K562 (cell line): ENCODE measurements around the gene DIP2B. TPM values are rescaled to one million over a fixed set of nuclear protein-coding genes. Genes with fewer than 3 reads are reported as not detected.

Source experiments
- AFF4 ChIP-seq: sonication (generic); formaldehyde crosslinking; IDR thresholded peaks from 2 replicates; pipeline ENCODE4 v1.8.0; 2023; ENCODE audit warnings: mild to moderate bottlenecking, missing genetic modification reagents
- E2F8 ChIP-seq: fragments of 450-650 bp; IDR thresholded peaks from 2 replicates; pipeline ENCODE4 v1.7.1; 2018; ENCODE audit warnings: mild to moderate bottlenecking, low read depth; ENCODE audit not compliant: partially characterized antibody
- ESRRA ChIP-seq: fragments of 450-650 bp; IDR thresholded peaks from 2 replicates; pipeline ENCODE4 v1.6.1; 2014; ENCODE audit warnings: low read depth, mild to moderate bottlenecking, moderate library complexity, borderline replicate concordance
- FOXK2 ChIP-seq, 2 experiments: fragments of 450-650 bp; IDR thresholded peaks in 1 of 2; conservative IDR thresholded peaks in 1 of 2; 2 replicates each; pipeline ENCODE4 v1.6.1; 2016; ENCODE audit warnings: low read depth in 2 of 2, mild to moderate bottlenecking in 1 of 2
- HMG20A ChIP-seq: fragments of 450-650 bp; formaldehyde crosslinking; conservative IDR thresholded peaks from 2 replicates; pipeline ENCODE4 v1.4.0; 2020; ENCODE audit warnings: mild to moderate bottlenecking, mixed read lengths
- JUND ChIP-seq, 2 experiments: IDR thresholded peaks; 2 replicates in 1 of 2; 3 replicates in 1 of 2; pipeline ENCODE4 v1.6.1; 2011; ENCODE audit warnings: borderline replicate concordance in 2 of 2, low read depth in 2 of 2, low read length in 2 of 2, improper control_type of control experiment in 1 of 2, missing biosample characterization in 1 of 2, missing genetic modification characterization in 1 of 2, missing genetic modification reagents in 1 of 2
- MAFK ChIP-seq: IDR thresholded peaks from 2 replicates; pipeline ENCODE4 v1.6.1; 2011; ENCODE audit warnings: low read length, improper control_type of control experiment
- MECOM ChIP-seq: fragments of 250-450 bp; sonication (Bioruptor Pico); IDR thresholded peaks from 2 replicates; pipeline ENCODE4 v1.8.0; 2022; ENCODE audit warnings: inconsistent platforms
- NRF1 ChIP-seq, 2 experiments: fragments of 450-650 bp; IDR thresholded peaks in 1 of 2; conservative IDR thresholded peaks in 1 of 2; 2 replicates each; pipeline ENCODE4 v1.6.1; 2014; ENCODE audit warnings: mild to moderate bottlenecking in 2 of 2
- POLR2A ChIP-seq: fragments of 450-650 bp; conservative IDR thresholded peaks from 2 replicates; pipeline ENCODE4 v1.6.1; 2016
- PREB ChIP-seq: sonication (generic); formaldehyde crosslinking; IDR thresholded peaks from 2 replicates; pipeline ENCODE4 v1.8.1; 2023; ENCODE audit warnings: mild to moderate bottlenecking, missing genetic modification reagents
- SIN3A ChIP-seq, 2 experiments: fragments of 150-350 bp in 1 of 2; IDR thresholded peaks; 2 replicates each; pipeline ENCODE4 v1.6.1; 2011 to 2016; ENCODE audit warnings: borderline replicate concordance in 2 of 2, low read depth in 2 of 2, low read length in 2 of 2, mild to moderate bottlenecking in 2 of 2, moderate library complexity in 2 of 2; ENCODE audit not compliant: control insufficient read depth in 1 of 2
- SMARCE1 ChIP-seq: fragments of 450-650 bp; IDR thresholded peaks from 2 replicates; pipeline ENCODE4 v1.7.1; 2016; ENCODE audit warnings: mild to moderate bottlenecking
- TAF1 ChIP-seq: IDR thresholded peaks from 2 replicates; pipeline ENCODE4 v1.6.1; 2011; ENCODE audit warnings: mild to moderate bottlenecking, low read length, moderate library complexity; ENCODE audit not compliant: insufficient read depth, control insufficient read depth, severe bottlenecking; ENCODE audit errors: extremely low read depth
- ZC3H11A ChIP-seq: IDR thresholded peaks from 2 replicates; pipeline ENCODE4 v1.6.1; 2012; ENCODE audit warnings: low read depth, low read length, improper control_type of control experiment
- polyA plus RNA-seq, 8 experiments: library from polyadenylated mRNA; depleted of rRNA in 4 of 8; stranded (reverse) in 5 of 8; unstranded in 3 of 8; fragments of >200 nt; fragmentation: Nextera tagmentation in 2 of 8; fragmentation: Illumina TruSeq in 1 of 8; extraction: Ambion mirVana in 2 of 8; extraction: Trizol in 1 of 8; gene quantifications; 2 replicates each; pipeline versions ENCODE4 v1.2.1 to v1.2.3, GENCODE V29; 2011 to 2014; ENCODE audit warnings: inconsistent platforms in 1 of 8, missing spikeins in 1 of 8
- total RNA-seq, 7 experiments: library from RNA; depleted of rRNA in 6 of 7; stranded (reverse); fragments of >200 nt in 6 of 7; fragmentation: Illumina TruSeq in 2 of 7; extraction: Trizol in 2 of 7; gene quantifications; 2 replicates each; pipeline versions ENCODE4 v1.2.1 to v1.2.3, GENCODE V29; 2011 to 2021; ENCODE audit warnings: low replicate concordance in 1 of 7
- TF ChIP-seq, protein P1 (sequence below): sonication (generic); formaldehyde crosslinking; IDR thresholded peaks from 2 replicates; pipeline ENCODE4 v1.8.0; 2022; ENCODE audit warnings: missing genetic modification reagents, mild to moderate bottlenecking, moderate library complexity, borderline replicate concordance

The DIP2B gene
- total and polyA plus RNA-seq, 9 of the 15 experiments (the other 6 are each of a cell fraction or from before 2014, with no cell fraction given) = 4.6 to 26.1 (median 18.8) TPM

DNA sequence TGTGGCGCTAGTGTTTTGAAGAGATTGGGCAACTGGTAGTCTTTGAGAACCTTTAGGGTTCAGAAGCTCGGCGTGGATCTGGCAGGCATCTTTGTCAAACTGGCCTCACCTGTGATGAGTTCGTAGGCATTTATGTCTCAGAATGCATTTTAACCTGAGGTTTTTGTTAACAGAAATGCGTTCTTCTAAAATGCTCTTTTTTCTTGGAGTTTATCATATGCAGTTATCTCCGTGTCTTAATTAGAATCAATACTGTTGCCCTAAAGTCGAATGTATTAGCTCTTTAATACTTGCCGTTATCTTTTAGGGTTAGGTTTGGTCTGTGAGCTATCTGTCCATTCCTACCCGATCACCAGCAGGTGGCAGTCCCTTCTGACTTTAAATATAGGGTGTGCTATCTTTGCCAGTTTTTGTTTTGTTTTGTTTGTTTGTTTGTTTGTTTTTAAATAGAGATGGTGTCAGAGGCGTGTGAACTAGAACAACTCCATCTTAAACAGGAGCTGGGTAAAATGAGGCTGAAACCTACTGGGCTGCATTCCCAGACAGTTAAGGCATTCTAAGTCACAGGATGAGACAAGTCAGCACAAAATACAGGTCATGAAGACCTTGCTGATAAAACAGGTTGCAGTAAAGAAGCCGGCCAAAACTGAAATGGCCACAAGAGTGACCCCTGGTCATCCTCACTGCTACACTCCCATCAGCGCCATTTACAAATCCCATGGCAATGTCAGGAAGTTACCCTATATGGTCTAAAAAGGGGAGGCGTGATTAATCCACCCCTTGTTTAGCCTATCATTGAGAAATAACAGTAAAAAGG, 260.5 kb downstream of the DIP2B start (continued):
- peak; percentile 52 for TF ChIP-seq E2F8
- no peak for TF ChIP-seq MECOM (CRISPR knock-in tag)
- 0 out of 4 replicates have a peak, but pooled peaks have one; percentile 16 to 52 for TF ChIP-seq FOXK2 (conservative IDR thresholded peaks at IDR 0.05 in 1 of 2, IDR thresholded peaks at IDR 0.05 in 1 of 2; ENCODE audit: low read depth in 2 of 2)
- no peak for TF ChIP-seq MAFK
- TF ChIP-seq AFF4 (CRISPR knock-in tag) = peak; percentile 11; the same call in 1 of the 2 replicates
- 0 out of 2 replicates have a peak, but pooled peaks have one; percentile 42 for TF ChIP-seq SMARCE1
- no peak for TF ChIP-seq POLR2A
- no peak for TF ChIP-seq HMG20A (CRISPR knock-in tag)
- TF ChIP-seq SIN3A (IDR thresholded peaks at IDR 0.05; ENCODE audit: borderline replicate concordance in 2 of 2, control insufficient read depth in 1 of 2, low read depth in 2 of 2, low read length in 2 of 2) = no peak
- peak; percentile 61; the same call in 1 of the 2 replicates for TF ChIP-seq ESRRA
- no peak for TF ChIP-seq ZC3H11A
- TF ChIP-seq TAF1 = peak; percentile 1
- TF ChIP-seq, protein P1, sequence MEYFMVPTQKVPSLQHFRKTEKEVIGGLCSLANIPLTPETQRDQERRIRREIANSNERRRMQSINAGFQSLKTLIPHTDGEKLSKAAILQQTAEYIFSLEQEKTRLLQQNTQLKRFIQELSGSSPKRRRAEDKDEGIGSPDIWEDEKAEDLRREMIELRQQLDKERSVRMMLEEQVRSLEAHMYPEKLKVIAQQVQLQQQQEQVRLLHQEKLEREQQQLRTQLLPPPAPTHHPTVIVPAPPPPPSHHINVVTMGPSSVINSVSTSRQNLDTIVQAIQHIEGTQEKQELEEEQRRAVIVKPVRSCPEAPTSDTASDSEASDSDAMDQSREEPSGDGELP (CRISPR knock-in tag) = no peak
- TF ChIP-seq PREB (CRISPR knock-in tag) = no peak
- TF ChIP-seq NRF1 (conservative IDR thresholded peaks at IDR 0.05 in 1 of 2, IDR thresholded peaks at IDR 0.05 in 1 of 2) = no peak
- TF ChIP-seq JUND (IDR thresholded peaks at IDR 0.05; ENCODE audit: borderline replicate concordance, low read depth, low read length) = no peak
- TF ChIP-seq JUND (tag; IDR thresholded peaks at IDR 0.05; ENCODE audit: borderline replicate concordance, low read depth, low read length) = peak; percentile 27; the same call in 1 of the 3 replicates
